NCI-H748 treated with DMSO at 0.1 percent for 48 hours (cell line): ENCODE data around the gene MIF.
A peak's percentile ranks its signal among the peaks of the same experiment; 100 is the strongest.
"Not testable (repeated sequence)": the region's sequence is repeated elsewhere in the genome, so short reads cannot be mapped to it uniquely, and the experiment has no call there.

Experiments used
- DNase-seq: peaks from one replicate; lab custom pipeline; 2025; lab: John Stamatoyannopoulos, UW

Gene MIF

GRCh38 chr22:23893945-23894709 is at the start of gene MIF:
Gene MIF, plus strand, starts transcription at chr22:23894383. Its CDS starts 92 bp downstream, at chr22:23894475.
- DNase-seq, result peak; percentile 77

DNA sequence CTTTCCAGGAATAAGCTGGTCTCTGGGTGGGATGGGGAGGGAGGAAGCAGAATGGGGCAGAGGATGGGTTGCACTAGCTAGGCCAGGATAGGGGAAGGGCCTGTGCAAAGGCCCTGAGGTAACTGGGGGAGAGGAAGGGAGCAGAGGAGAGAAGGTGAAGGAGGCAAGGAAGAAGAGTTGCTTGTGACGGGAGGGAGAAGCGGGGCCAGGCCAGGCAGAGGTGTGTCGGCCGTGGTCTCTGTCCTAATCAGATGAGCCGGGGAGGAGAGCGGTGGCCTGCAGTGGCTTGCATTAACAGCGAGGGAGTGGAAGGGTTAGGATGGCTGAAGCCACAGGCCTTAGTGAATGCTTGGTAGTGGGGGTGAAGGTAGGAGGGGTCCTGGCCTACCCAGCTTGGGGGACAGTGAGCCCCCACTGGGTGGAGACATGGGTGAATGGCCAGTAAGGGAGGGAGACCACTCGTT is 49.4 kb upstream of the MIF start:
- DNase-seq, result no peak

GRCh38 chr22:23845265-23846080 is 48.7 kb upstream of the MIF start:
- DNase-seq, result no peak

DNA sequence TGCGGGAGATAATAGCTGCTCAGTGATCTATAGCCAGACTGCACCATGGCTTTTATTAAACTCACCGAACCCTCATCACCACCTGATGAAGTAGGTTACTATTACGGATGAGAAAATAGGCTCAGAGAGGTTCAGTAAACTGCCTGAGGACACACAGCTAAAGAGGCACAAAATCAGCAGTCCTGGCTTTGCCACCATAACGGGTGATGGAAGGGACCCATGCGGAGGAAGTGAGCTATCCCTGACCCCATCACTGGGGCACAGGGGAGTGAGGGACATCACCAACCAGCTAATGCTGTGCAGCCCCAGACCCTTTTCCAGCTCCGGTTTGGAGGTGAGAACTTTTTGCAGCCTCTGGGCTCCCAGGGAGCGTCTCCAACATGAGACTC is 48.1 kb upstream of the MIF start:
- no peak for DNase-seq

- DNase-seq, result no peak
These were observed 46.8 kb upstream of the MIF start for GRCh38 chr22:23847310-23847920.

DNA sequence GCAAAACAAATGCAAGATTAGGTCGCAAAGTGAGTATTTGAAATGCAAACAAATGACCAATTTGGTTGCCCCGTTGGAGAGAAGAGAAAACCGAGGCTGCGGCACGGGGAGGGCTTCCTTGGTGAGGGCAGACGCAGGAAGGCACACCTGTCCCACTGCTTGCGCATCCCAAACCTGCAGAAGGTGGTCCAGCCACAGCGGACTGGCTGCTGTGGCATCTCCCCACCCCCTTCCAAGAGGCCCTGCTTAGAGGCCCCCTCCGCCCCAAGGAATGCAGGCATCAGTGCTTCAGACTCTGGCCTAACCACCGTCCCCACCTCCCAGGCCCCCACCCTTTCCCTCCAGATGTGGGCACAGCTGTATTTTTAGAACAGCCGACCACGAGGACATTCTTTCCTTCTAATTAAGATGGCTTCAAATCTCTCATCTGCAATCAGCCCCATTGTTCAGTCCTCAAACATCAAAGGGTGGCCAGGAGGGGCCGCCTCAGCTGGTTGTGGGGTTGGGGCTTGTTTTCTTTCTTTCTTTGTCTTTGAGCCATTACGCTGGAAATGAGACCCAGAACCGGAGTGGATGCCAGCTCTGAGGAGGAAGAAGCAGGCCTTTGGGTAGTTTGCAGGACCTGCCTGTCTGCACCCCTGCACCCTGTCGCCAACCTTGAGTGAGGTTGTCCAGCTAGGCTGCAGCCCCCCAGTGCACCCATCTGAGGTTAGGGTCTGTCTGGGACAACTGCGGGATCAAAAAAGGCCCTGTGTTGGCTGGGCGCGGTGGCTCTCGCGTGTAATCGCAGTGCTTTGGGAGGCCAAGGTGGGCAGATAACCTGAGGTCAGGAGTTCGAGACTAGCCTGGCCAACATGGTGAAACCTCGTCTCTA is 46.0 kb upstream of the MIF start:
- no peak for DNase-seq

DNA sequence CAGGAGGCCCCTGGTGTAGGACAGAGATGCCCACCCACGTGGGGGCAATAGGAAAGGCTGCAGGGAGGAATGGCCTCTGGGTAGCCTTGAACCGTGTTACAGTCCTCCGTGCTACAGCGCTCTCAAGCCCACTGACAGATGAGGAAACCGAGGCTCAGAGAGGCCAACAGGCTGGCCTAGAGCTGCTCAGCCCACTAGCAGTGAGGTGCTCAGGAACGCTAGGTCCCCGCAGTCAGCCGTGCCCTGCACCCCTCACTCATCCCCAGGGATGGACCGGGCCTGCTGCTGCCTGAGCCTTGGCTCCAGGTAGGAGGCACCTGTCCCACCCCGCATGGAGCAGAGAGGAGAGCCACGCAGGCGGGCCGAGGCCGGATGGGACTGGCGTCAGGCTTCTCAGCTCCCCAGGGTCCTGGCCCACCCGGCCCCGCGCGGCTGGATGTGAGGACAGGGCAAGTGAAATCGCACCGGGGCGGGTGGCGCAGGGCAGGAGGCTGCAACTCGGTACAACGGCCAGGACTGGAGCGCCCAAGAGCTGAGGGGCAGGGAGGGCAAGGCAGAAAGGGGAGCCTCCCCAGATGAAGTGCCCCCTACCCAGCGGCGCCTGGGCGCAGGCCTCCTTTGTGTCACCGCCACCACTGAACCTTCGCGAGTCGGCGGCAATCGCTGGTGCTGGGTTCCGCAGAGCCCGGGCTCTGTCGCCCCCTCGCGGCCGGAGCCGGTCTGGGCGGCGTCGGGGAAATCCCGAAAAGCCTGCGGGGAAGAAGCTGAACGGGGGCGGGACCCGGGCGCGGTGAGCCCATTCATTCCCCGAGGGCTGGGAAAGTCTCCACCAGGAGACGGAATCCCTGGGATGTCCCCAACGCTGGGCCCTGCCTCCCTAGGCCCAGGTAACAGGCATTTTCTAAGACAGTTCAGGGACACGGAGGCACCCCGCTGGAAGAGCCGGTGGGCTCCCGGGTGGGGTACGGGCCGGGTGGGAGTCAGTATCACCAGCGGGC is 44.9 kb upstream of the MIF start:
- DNase-seq, result peak; percentile 51

GRCh38 chr22:23850136-23850611 is 44.0 kb upstream of the MIF start:
- no peak for DNase-seq

GRCh38 chr22:23856721-23857605 is 37.2 kb upstream of the MIF start:
- DNase-seq, result no peak

- DNase-seq, result peak; percentile 87
These were observed 36.3 kb upstream of the MIF start, which contains the start of gene SLC2A11 for GRCh38 chr22:23857606-23858483. Gene SLC2A11, plus strand, starts transcription at chr22:23857875. Its CDS starts 125 bp downstream, at chr22:23858000.

- DNase-seq, result no peak
These were observed 35.7 kb upstream of the MIF start for GRCh38 chr22:23858484-23858815.

DNA sequence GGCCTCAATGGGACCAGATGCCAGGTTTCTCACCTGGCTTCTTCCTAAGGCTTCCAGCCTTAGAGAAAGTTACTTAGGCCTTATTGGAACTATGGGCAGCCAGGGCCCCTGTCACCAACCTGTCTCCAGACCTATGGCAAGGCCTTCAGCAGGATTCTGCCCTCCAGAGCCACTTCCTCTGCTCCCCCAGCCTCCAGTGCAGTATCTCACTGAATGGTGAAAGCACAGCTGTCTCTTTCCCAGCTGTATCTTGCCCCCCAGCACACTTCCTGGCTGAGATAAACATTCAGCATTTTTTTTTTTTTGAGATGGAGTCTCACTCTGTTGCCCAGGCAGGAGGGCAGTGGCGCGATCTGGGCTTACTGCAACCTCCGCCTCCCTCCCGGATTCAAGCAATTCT is 35.0 kb upstream of the MIF start:
- DNase-seq, result no peak

DNA sequence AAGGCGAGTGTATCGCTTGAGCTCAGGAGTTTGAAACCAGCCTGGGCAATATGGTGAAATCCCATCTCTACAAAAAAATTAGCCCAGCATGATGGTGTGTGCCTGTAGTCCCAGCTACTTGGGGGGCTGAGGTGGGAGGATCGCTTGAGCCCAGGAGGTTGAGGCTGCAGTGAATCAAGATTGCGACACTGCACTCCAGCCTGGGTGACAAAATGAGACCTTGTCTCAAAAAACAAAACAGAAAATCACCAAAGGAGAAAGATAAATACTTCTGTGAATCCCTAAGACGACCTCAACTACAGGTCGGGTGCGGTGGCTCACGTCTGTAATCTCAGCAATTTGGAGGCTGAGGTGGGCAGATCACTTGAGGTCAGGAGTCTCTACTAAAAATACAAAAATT is 34.0 kb upstream of the MIF start:
- not testable (repeated sequence) for DNase-seq

GRCh38 chr22:23862103-23862502 is 32.1 kb upstream of the MIF start:
- peak; percentile 15 for DNase-seq

DNA sequence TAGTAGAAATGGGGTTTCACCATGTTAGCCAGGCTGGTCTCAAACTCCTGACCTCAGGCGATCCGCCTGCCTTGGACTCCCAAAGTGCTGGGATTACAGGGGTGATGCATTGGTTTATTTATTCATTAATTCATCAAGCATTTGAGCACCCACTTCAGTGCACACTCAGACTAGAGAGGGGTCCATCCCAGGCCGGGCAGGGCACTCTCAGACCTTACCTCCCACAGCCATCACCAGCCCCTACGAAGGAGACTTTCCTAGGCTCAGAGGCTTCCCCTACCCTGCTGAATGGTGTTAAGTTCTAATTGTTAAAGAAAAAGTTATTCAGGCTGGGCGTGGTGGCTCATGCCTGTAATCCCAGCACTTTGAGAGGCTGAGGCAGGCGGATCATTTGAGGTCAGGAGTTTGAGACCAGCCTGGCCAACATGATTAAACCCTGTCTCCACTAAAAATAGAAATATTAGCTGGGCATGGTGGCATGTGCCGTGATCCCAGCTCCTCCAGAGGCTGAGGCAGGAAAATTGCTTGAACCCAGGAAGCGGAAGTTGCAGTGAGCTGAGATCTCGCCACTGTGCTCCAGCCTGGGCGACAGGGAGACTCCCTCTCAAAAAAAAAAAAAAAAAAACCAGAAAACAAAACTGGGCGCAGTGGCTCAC is 29.6 kb upstream of the MIF start:
- not testable (repeated sequence) for DNase-seq

DNA sequence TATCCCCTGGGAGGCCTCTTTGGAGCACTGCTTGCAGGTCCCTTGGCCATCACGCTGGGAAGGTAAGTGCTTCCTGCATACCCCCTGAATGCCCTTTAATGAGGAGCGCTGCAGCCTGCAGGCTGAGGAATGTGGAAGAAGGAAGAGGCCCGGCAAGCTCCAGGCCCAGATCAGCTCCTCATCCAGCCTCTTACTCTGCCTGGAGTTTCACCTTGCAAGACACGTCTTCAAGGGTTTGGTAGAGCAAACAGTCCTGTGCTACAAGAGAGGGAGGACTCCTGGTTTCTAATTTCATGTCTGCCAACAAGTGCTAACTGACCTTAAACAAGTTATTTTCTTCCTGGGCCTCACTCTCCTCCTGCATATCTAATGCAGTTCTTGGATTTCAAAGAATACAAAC is 25.6 kb upstream of the MIF start:
- no peak for DNase-seq

- no peak for DNase-seq
These were observed 19.3 kb upstream of the MIF start for GRCh38 chr22:23874871-23875270.

DNA sequence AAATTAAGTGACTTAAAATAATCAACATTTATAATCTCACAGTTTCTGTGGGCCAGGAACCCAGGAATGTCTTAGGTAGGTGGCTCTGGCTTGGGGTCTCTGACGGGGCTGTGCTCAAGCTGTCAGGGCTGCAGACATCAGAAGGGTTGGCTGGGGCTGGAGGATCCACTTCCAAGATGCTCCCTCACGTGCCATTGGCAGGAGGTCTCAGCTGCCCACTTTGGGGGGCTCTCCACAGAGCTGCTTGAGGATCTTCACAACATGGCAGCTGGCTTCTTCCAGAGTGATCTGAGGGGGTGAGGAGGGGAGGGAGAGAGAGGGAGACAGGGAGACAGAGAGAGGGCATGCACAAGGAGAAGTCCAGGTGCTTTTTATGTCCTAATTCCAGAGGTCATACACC is 18.4 kb upstream of the MIF start:
- no peak for DNase-seq
